H1 (cell line): ENCODE results near the gene POLDIP2. TPM values are rescaled to one million over a fixed set of nuclear protein-coding genes. Genes with fewer than 3 reads are reported as not detected.

Experiments
- BACH1 ChIP-seq: IDR thresholded peaks from 2 replicates; pipeline ENCODE4 v1.6.1; 2012; ENCODE audit warnings: low read length, improper control_type of control experiment
- CBX5 ChIP-seq: fragments of 300-800, 300-1000 bp; sonication (generic); IDR thresholded peaks from 2 replicates; pipeline ENCODE4 v1.7.1; 2016; ENCODE audit warnings: antibody characterized with exemption, low read length, low read depth
- CHD7 ChIP-seq: fragments of 300-600 bp; sonication (generic); IDR thresholded peaks from 2 replicates; pipeline ENCODE4 v1.7.1; 2012; ENCODE audit warnings: low read length, moderate library complexity, mild to moderate bottlenecking, inconsistent platforms; ENCODE audit not compliant: insufficient replicate concordance
- EGR1 ChIP-seq: IDR thresholded peaks from 2 replicates; pipeline ENCODE4 v1.6.1; 2011; ENCODE audit warnings: low read depth, low read length, borderline replicate concordance
- EZH2 ChIP-seq: fragments of 200-600 bp; sonication (generic); IDR thresholded peaks from 2 replicates; pipeline ENCODE4 v1.7.1; 2012; ENCODE audit warnings: low read depth, mild to moderate bottlenecking, moderate library complexity, low read length, inconsistent platforms; ENCODE audit not compliant: severe bottlenecking
- KDM4A ChIP-seq: IDR thresholded peaks from one replicate; pipeline ENCODE4 v1.7.1; 2012; ENCODE audit warnings: low read depth, mild to moderate bottlenecking, moderate library complexity, low read length, inconsistent platforms; ENCODE audit not compliant: severe bottlenecking
- MAX ChIP-seq: IDR thresholded peaks from 2 replicates; pipeline ENCODE4 v1.6.1; 2012; ENCODE audit warnings: inconsistent platforms
- RFX5 ChIP-seq: IDR thresholded peaks from 2 replicates; pipeline ENCODE4 v1.6.1; 2011; ENCODE audit warnings: low read depth, low read length, improper control_type of control experiment, borderline replicate concordance
- SP4 ChIP-seq: IDR thresholded peaks from 2 replicates; pipeline ENCODE4 v1.6.1; 2012; ENCODE audit warnings: low read length, inconsistent platforms
- SRF ChIP-seq: IDR thresholded peaks from 2 replicates; pipeline ENCODE4 v1.6.1; 2011; ENCODE audit warnings: mild to moderate bottlenecking, low read depth, low read length, moderate library complexity
- polyA plus RNA-seq, 7 experiments: library from polyadenylated mRNA; depleted of rRNA in 3 of 7; stranded (reverse) in 5 of 7; unstranded in 2 of 7; fragments of >200 nt in 5 of 7; fragments of 200-250 nt in 2 of 7; gene quantifications; 1 replicate in 5 of 7; 2 replicates in 1 of 7; 4 replicates in 1 of 7; pipeline versions ENCODE4 v1.2.1 to v1.2.3, GENCODE V29; 2011 to 2013; ENCODE audit warnings: missing spikeins in 2 of 7, mixed read lengths in 2 of 7
- total RNA-seq: library from RNA; stranded (reverse); fragmentation: NEBNext Ultra II Directional; extraction: Animal tissue kit (Norgen Biotek cat#: 25700); gene quantifications from 2 replicates; pipeline ENCODE4 v1.2.1, GENCODE V29; 2021

The POLDIP2 gene
- total and polyA plus RNA-seq, 2 of the 8 experiments (the other 6 are each of a cell fraction or from before 2014, with no cell fraction given): 74.0 to 76.1 TPM

GRCh38 chr17:28335201-28335958 lies 21.9 kb downstream of the POLDIP2 start, which contains the start of the genes IFT20 and TNFAIP1 (continued):
- TF ChIP-seq CBX5 (no peak), SRF (no peak), RFX5 (no peak), EZH2 (no peak), CHD7 (no peak), BACH1 (no peak), SP4 (peak; percentile 19; the same call in 1 of the 2 replicates), MAX (peak; percentile 40; the same call in 1 of the 2 replicates), EGR1 (peak; percentile 88), KDM4A (peak; percentile 83)
